Common myeloid progenitor, CD34-positive (primary cell): ENCODE results near the gene HMGB1.
A peak's percentile ranks its signal among the peaks of the same experiment; 100 is the strongest.

Source experiments
- CTCF ChIA-PET: fragments of 350-600 bp; sonication (Branson Sonifier 250); formaldehyde crosslinking; loops from one replicate; lab custom pipeline; 2021; ENCODE audit warnings: antibody characterized with exemption; lab: Charles Lee
- POLR2A ChIA-PET: fragments of 350-600 bp; sonication (Branson Sonifier 250); formaldehyde crosslinking; loops from one replicate; lab custom pipeline; 2021; ENCODE audit warnings: antibody characterized with exemption; lab: Charles Lee
- DNase-seq, 3 donors: peaks; one replicate each; pipeline versions ENCODE4 v3.0.0 to v3.0.0-alpha.2; 2013
- H3K27ac ChIP-seq, 2 experiments: 1 replicate in 1 of 2; 2 replicates in 1 of 2; pipeline ENCODE4 v1.7.0; 2013; ENCODE audit warnings: inconsistent platforms in 2 of 2, low read length in 2 of 2, mild to moderate bottlenecking in 2 of 2, low read depth in 1 of 2, moderate library complexity in 1 of 2; ENCODE audit not compliant: severe bottlenecking in 2 of 2, insufficient read depth in 1 of 2, poor library complexity in 1 of 2
- H3K27me3 ChIP-seq, 5 experiments: replicated peaks in 2 of 5; 1 replicate in 3 of 5; 2 replicates in 2 of 5; pipeline versions ENCODE4 v1.6.1 to v1.7.0; 2013; ENCODE audit warnings: low read length in 4 of 5, mild to moderate bottlenecking in 2 of 5, moderate library complexity in 2 of 5, inconsistent platforms in 1 of 5; ENCODE audit not compliant: insufficient read depth in 5 of 5, control insufficient read depth in 4 of 5
- H3K36me3 ChIP-seq, 4 experiments: 1 replicate in 2 of 4; 2 replicates in 2 of 4; pipeline versions ENCODE4 v1.6.1 to v1.7.0; 2013; ENCODE audit warnings: low read length in 3 of 4, control low read depth in 1 of 4, mild to moderate bottlenecking in 1 of 4; ENCODE audit not compliant: control insufficient read depth in 4 of 4, insufficient read depth in 4 of 4
- H3K4me1 ChIP-seq, 4 experiments: 1 replicate in 3 of 4; 2 replicates in 1 of 4; pipeline versions ENCODE4 v1.6.1 to v1.7.1; 2013; ENCODE audit warnings: low read length in 3 of 4, mild to moderate bottlenecking in 3 of 4, control low read depth in 1 of 4, inconsistent platforms in 1 of 4, moderate library complexity in 1 of 4; ENCODE audit not compliant: control insufficient read depth in 4 of 4, insufficient read depth in 4 of 4; ENCODE audit errors: control extremely low read depth in 1 of 4
- H3K4me3 ChIP-seq, 7 experiments: 1 replicate in 4 of 7; 2 replicates in 3 of 7; pipeline versions ENCODE4 v1.5.1 to v1.7.0; 2013; ENCODE audit warnings: mild to moderate bottlenecking in 7 of 7, low read length in 6 of 7, moderate library complexity in 6 of 7, inconsistent platforms in 2 of 7, low read depth in 2 of 7, control low read depth in 1 of 7; ENCODE audit not compliant: insufficient read depth in 4 of 7, control insufficient read depth in 1 of 7; ENCODE audit errors: extremely low read depth in 1 of 7
- H3K9me3 ChIP-seq, 5 experiments: 1 replicate in 4 of 5; 2 replicates in 1 of 5; pipeline versions ENCODE4 v1.6.1 to v1.7.1; 2013; ENCODE audit warnings: low read length in 4 of 5, mild to moderate bottlenecking in 2 of 5, inconsistent platforms in 1 of 5, low read depth in 1 of 5, moderate library complexity in 1 of 5; ENCODE audit not compliant: control insufficient read depth in 4 of 5, insufficient read depth in 2 of 5; ENCODE audit errors: control extremely low read depth in 1 of 5
- WGBS: methylation state at CpG from one replicate; pipeline ENCODE4 v1.1.5; 2013; ENCODE audit not compliant: insufficient coverage; 5-methylcytosine and 5-hydroxymethylcytosine counted together

HMGB1 gene

DNA sequence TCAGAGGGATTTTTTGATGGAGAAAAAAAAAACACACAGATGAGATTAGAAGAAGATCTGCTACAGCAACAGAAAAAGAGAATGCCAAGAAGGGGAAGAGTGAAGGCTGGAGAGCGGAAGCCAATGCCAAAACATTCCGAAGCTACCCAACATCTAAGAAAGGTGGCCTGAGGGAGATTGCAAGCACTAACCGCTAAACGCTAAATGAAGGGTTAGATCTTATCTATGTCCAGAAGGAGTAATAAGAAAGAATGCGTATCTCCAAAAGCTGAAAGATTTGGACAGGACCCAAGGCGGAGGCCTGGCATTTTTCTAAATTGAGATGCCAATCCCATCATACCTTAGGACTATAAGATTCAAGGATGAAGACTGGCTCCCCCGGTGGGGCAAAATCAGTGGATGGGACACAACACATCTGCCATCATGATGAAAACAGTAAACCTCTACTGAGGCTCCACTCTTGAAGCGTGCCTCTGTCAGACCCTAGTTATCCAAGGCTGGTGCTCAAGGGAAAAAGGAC, 15.6 kb upstream of the HMGB1 start:
- no peaks in the 10 kb centered on the region for H3K9me3 ChIP-seq
- POLR2A ChIA-PET, result no interaction called here
- DNase-seq, result no peak
- H3K27me3 ChIP-seq, result peaks cover 0 to 2% (median 0%) of the 10 kb centered on the region in 5 experiments
- no peak overlapping the region for H3K27ac ChIP-seq
- peaks cover 0 to 10% (median 3%) of the 10 kb centered on the region in 4 experiments for H3K4me1 ChIP-seq
- no peaks in the 10 kb centered on the region for H3K36me3 ChIP-seq
- H3K4me3 ChIP-seq, result no peak overlapping the region
- CTCF ChIA-PET, result no interaction called here
- WGBS, result 100% methylated on average over 8 of the region's 8 CpGs

DNA sequence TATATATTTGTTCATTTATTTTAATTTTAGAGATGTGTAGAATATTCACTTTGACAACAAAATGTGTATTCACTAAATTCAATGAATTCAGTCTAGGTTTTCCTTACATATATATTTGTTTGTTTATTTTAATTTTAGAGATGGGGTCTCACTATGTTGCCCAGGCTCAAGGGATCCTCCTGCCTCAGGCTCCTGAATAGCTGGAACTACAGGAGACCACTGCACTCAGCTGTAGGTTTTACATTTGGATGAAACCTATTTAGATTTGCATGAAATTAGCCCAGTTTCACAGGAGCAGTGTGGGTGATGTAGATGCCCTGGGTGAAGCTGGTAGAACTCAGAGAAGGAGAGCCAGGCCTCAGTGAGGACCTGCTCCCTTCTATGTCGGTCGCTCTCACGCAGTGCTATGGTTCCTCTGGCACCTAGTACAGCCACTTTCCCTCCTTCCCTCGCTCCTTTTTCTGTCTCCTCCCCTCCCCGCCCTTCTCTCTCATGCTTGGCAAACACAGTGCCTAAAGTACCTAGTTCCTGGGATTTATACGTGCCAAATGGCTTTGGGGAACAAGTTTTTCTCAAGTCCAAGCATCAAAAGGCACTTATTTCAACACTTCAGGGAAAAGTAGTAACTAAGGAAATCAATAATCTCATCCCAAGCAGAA, 14.7 kb upstream of the HMGB1 start:
- WGBS, result 96% methylated on average over 6 of the region's 6 CpGs
- no peak overlapping the region for H3K27ac ChIP-seq
- POLR2A ChIA-PET, result no interaction called here
- H3K4me3 ChIP-seq, result no peak overlapping the region
- CTCF ChIA-PET, result no interaction called here
- H3K36me3 ChIP-seq, result no peaks in the 10 kb centered on the region
- no peaks in the 10 kb centered on the region for H3K9me3 ChIP-seq
- peaks cover 0 to 10% (median 3%) of the 10 kb centered on the region in 4 experiments for H3K4me1 ChIP-seq
- no peak for DNase-seq
- H3K27me3 ChIP-seq, result peaks cover 0 to 2% (median 0%) of the 10 kb centered on the region in 5 experiments

DNA sequence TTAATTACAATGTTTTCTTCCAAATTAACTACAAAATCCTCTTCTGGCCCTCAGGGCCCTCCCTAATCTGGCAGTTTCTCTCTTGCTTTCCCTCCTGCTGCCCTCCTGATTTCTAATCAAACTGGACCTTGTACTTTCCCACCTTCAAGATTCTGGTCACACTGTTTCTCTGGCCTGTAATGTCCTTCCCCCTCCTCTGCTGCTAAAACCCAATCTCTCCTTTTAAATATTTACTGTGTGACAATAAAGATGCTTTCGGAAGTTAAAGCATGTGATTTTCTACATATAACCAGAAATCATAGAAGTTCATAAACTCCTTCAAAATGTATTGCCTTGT, 14.1 kb upstream of the HMGB1 start:
- Histone ChIP-seq H3K36me3 (no peaks in the 10 kb centered on the region), H3K9me3 (no peaks in the 10 kb centered on the region), H3K4me3 (no peak overlapping the region), H3K27me3 (peaks cover 0 to 2% (median 0%) of the 10 kb centered on the region in 5 experiments), H3K4me1 (peaks cover 0 to 10% (median 3%) of the 10 kb centered on the region in 4 experiments), H3K27ac (no peak overlapping the region)
- ChIA-PET POLR2A (no interaction called here), CTCF (no interaction called here)
- DNase-seq, result no peak
- WGBS, result no CpG with 5 or more reads among the region's 1 CpG

DNA sequence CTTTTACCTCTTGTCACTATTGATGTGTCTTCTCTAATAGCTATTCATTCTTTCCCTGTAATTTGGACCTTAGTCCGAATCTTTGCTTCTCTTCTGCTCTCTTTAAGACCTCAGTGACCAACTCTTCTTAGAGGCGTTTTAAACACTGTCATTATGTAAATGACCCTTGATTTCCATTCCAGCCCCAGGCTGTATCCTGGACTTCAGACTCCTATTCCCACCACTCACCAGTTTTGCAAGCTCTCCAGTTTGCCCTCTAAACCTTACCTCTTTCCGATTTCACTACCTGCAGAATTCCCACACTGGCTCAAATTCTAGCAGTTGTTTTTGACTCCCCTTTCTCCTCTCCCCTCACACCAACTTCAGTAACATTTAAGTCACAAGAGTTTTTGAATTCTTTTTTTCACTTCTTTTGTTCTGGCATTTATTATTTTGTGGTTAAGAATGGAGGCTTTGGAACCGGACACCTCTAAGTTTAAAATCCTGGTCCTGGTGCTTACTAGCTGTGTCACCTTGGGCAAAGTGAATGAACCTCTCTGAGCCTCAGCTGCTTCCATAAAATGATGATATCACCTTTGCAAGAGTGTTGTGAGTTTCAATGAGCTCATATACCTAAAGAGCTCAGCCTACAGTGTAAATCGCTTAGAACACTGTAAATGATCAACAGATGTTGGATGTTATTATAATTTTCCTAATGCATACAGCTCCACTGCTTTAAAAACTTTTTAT, 13.6 kb upstream of the HMGB1 start:
- ChIA-PET POLR2A (interaction anchor here (0.6 kb wide), 1 partner anchor 527 kb away, joined by 3 read pairs; no protein-coding TSS in a partner anchor), CTCF (interaction anchor here (1.1 kb wide), 1 partner anchor 367 kb away, joined by 3 read pairs; no protein-coding TSS in a partner anchor)
- DNase-seq, result no peak
- Histone ChIP-seq H3K9me3 (no peaks in the 10 kb centered on the region), H3K36me3 (no peaks in the 10 kb centered on the region), H3K27ac (no peak overlapping the region), H3K4me3 (no peak overlapping the region), H3K27me3 (peaks cover 0 to 2% (median 0%) of the 10 kb centered on the region in 5 experiments), H3K4me1 (peaks cover 0 to 10% (median 3%) of the 10 kb centered on the region in 4 experiments)
- 91% methylated on average over 4 of the region's 5 CpGs for WGBS

DNA sequence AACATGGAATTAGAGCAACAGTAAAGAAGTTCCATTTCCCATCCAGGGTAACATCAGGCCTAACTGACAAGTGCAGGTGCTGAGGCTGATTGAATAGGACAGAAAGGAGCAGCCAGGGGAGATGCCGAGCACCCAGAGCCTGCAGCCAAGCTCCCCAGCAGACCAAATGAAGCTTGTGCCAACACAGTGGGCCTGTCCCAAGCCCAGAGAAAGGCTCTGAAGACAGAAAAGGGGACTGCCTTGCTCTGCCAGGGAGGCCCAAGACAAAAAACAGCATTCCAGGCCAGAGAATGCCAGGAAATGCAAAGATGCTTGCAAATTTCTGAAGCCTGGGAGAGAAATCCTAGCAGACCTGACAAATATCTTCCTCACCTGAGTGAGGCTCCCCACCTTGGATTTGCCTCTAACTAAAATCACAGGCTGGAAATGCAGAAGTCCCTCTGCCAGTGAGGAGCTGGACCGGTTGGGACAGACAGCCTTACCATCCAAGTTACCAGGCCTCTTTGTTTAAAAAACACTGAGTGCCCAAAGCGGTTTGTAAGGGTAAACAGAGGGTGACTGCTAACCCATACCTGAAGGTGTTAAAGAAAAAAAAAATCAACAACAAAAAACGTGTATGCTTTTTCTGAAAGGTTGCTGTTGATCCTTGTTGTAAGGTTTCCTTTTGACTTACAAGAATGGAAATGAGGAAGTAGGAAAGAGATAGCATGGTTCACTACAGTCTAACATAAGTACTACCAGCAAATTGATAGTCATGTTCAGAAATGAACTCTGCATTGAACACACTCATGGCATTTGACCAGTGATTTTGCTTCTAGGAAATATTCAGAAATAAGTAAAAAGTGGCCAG, 11.8 kb upstream of the HMGB1 start:
- DNase-seq, result peak in 2 of 3 donors; percentile 61 to 75
- Histone ChIP-seq H3K4me1 (peaks cover 0 to 10% (median 3%) of the 10 kb centered on the region in 4 experiments), H3K9me3 (no peaks in the 10 kb centered on the region), H3K27ac (no peak overlapping the region), H3K4me3 (no peak overlapping the region), H3K36me3 (no peaks in the 10 kb centered on the region), H3K27me3 (peaks cover 0 to 2% (median 0%) of the 10 kb centered on the region in 5 experiments)
- POLR2A ChIA-PET, result no interaction called here
- WGBS, result 100% methylated on average over 1 of the region's 4 CpGs
- CTCF ChIA-PET, result interaction anchor here (1.4 kb wide), 1 partner anchor 12 kb away, joined by 6 read pairs; the partner anchor contains the start of gene HMGB1

DNA sequence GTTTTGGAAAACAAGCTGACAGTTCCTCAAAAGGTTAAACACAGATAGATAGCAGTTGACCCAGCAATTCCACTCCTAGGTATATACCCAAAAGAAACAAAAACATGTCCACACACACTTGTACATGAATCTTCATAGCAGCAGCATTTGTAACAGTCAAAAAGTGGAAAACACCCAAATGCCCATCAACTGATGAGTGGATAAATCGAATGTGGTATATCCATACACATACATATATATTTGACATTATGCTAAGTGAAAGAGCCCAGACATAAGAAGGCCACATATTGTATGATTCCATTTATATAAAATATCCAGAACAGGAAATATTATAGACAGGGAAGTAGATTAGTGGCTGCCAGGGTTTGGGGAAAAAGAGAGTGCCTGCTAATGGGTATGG, 7.9 kb upstream of the HMGB1 start:
- CTCF ChIA-PET, result interaction anchor here (1.4 kb wide), 1 partner anchor 30 kb away, joined by 3 read pairs; no protein-coding TSS in a partner anchor

More for the DNA sequence above, 7.9 kb upstream of the HMGB1 start:
- POLR2A ChIA-PET, result no interaction called here
- Histone ChIP-seq H3K27me3 (no peaks in the 10 kb centered on the region), H3K9me3 (no peaks in the 10 kb centered on the region), H3K27ac (no peak overlapping the region), H3K4me3 (no peak overlapping the region), H3K4me1 (peaks cover 0 to 10% (median 3%) of the 10 kb centered on the region in 4 experiments), H3K36me3 (no peaks in the 10 kb centered on the region)
- WGBS, result no CpG with 5 or more reads among the region's 1 CpG
- DNase-seq, result no peak
